Measurements from ENCODE around the gene CDC25A.
A peak's percentile ranks its signal among the peaks of the same experiment; 100 is the strongest.

Gene CDC25A

GRCh38 chr3:48194446-48195071, 6.3 kb upstream of the CDC25A start:
- DNase-seq, result peak; percentile 67

- DNase-seq, result no peak
Measured at GRCh38 chr3:48190911-48191310, 2.7 kb upstream of the CDC25A start.

DNA sequence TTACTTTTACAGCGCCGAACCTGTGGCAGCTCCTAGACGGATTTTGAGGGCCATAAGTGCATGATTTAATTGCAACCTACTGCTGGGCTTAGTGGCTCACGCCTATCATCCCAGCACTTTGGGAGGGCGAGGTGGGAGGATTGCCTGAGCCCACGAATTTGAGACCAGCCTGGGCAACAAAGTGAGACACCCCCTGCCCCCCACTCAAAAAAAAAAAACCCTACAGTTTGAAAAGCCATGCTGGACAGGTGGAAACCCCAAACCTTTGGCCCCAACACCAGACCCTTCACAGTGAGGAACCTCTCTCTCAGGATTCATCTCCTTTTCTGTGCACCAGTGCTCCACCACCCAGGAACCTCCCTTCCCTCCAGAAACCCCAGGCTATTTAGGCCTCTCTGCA, 1.1 kb upstream of the CDC25A start:
- no peak for DNase-seq

DNA sequence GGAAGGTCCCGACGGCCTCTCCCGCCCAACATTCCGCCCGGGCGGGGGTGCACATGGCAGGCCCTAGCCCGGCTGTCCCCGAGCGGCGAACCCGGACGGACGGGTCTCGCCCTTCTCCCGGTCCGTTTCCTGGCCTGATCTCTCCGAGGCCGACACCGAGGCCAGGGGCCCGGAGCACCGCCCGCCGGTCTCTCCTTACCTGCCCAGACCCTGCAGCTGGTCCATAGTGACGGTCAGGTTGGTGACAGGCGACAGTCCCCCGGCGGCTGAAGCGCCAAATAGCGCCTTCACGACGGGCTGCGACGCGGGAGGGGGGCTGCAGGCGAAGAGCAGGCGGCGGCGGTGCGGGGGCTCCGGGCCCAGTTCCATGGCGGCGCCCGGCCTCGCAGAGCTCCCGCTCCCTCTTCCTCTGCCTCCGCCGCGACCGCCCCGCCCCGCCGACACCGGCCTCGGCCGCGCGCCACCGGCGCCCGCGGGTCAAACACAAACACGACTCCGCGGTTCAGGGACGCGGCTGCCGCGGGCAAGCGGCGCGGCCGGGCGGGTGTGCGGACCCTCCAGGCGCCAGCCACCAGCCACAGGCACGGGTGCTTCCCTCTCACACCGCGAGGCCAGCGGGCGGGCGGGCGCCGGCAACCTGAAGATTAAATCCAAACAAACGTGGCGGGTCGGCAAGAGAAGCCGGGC, 495 bp downstream of the CDC25A start:
- DNase-seq, result peak; percentile 16

- no peak for DNase-seq
Measured at GRCh38 chr3:48187301-48187578, 977 bp downstream of the CDC25A start.

- peak; percentile 14 for DNase-seq
Measured at GRCh38 chr3:48186631-48187300, 1.5 kb downstream of the CDC25A start.

GRCh38 chr3:48185129-48185528, 3.1 kb downstream of the CDC25A start:
- no peak for DNase-seq

DNA sequence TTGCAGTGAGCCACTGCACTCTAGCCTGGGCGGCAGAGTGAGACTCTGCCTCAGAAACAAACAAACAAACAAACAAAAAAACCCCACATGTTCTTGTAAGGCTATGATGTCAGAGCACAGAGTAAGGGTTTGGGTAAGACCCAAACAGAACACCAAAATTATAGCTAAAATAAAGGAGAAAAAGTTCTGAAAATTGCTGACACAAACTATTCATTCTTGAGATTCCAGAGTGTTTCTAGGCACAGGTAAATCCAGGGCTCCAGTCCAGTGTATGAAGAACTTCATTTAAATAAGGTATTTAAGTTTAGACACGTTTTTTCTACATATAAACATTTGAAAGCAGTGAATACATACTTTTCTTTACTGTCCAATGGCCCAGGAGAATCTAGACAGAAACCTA, 3.9 kb downstream of the CDC25A start:
- no peak for DNase-seq

- DNase-seq, result no peak
Measured at GRCh38 chr3:48180531-48181253, 7.5 kb downstream of the CDC25A start.

DNA sequence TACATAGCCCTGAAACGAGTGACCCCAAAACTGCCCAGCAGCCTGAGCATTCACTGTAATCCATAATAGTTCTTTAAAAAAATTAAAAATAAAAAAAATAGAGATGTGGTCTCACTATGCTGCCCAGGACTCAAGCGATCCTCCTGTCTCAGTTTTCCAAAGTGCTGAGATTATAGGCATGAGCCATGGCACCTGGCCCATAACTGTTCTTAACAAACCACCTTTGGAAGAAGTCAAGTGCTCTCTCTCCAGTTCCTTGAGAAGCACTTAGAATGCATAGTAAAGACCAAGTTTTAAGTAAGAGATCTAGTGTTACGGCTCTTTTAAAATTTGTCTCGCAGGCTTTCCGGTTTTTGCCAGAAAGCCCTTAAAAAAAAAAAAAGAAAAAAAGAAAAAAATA, 8.2 kb downstream of the CDC25A start:
- DNase-seq, result no peak

DNA sequence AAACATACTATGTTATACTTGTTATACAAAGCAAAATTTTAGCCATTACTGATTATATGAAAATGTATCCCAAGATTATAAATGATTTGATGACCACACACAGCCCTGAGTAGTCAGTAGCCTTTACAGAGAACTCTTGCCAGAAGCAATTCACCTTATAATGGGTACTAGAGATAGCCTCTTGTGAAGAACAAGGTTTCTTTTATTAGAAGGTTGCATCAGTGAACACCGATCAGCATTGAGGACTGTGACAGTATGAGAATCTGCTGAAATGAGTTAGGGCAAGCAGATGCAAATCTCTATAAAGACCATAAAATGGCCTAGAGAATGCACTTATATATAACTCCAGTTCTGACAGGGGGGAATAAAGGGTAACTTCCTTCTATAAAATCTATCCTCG, 10.1 kb downstream of the CDC25A start:
- no peak for DNase-seq

DNA sequence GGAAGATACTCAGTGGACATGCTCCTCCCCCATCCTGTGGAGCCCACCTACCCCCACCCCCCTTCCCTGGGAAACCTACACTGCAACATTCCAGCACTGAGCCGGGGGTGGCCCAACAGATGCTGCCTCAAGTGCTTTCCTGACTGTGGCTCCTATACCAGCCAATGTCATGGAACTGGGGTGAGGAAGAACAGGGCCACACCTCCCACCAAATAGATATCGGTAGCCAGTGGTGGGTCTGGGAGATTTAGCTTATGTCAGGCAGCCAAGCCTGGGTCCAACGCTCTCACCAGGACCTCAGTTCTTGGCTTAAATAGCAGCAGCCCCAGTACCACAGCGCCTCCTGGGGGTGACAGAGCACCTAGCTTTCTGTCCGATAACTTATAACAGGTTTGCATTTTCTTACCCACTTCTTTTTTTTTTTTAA, 30.3 kb downstream of the CDC25A start:
- DNase-seq, result peak; percentile 59

GRCh38 chr3:48157202-48157840, 30.9 kb downstream of the CDC25A start:
- peak; percentile 40 for DNase-seq

DNA sequence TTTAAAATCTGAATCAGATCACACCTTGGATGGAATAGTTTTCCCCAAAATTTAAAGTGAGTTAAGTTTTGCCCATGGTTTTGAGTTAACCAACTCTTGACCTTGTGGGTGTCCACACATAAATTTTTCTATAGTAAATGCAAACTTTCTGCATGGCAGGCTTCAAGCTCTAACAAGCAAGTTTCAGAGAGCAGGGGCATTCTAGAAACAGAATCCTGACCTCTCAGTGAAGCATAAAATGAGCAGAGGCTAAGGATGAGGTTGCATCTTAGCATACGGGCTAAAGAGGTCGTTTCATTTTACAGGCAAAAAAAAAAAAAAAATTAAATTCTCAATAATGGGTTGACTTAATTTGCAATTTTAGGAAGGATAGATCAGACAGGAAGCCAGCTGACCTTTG, 32.1 kb downstream of the CDC25A start:
- no peak for DNase-seq

DNA sequence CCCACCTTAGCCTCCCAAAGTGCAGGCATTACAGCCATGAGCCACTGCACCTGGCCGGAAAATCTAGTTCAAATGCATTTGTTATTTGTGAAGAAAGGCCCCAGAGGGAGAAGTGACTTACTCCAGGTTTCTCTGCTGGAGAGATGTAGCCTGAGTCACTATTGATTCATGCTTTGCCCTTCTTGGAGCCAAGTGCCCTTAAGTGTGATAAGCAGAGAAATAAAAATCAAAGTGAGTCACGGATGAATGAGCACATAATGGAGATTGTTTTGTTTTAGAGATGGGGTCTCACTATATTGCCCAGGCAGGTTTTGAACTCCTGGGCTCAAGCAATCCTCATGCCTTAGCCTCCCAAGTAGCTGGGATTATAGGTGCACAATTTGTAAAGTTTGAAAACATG, 33.1 kb downstream of the CDC25A start:
- peak; percentile 80 for DNase-seq

- DNase-seq, result no peak
Measured at GRCh38 chr3:48151807-48152427, 36.3 kb downstream of the CDC25A start.

- peak; percentile 77 for DNase-seq
Measured at GRCh38 chr3:48151058-48151806, 37.0 kb downstream of the CDC25A start.

DNA sequence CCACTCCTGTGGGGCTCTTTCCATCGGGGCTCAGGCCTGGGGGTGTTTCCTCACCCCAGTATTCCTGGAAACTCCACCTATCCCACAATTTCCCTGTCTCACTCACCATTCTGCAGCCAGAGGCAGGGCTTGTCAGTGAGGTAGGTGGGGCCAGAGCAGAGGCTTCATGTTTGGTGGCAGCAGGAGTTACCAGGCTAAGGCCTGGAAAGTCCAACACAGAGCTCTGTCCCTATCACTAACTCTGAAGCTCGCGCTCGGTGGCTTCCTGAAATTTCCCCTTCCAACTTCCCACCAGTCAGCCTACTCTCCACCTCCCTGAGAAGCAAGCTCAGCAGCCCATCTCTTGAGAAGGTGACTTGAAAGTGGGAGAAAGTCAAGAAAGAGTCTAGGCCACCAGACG, 44.2 kb downstream of the CDC25A start:
- no peak for DNase-seq

GRCh38 chr3:48143567-48143966, 44.6 kb downstream of the CDC25A start:
- no peak for DNase-seq

- no peak for DNase-seq
Measured at GRCh38 chr3:48142316-48142870, 45.8 kb downstream of the CDC25A start.

DNA sequence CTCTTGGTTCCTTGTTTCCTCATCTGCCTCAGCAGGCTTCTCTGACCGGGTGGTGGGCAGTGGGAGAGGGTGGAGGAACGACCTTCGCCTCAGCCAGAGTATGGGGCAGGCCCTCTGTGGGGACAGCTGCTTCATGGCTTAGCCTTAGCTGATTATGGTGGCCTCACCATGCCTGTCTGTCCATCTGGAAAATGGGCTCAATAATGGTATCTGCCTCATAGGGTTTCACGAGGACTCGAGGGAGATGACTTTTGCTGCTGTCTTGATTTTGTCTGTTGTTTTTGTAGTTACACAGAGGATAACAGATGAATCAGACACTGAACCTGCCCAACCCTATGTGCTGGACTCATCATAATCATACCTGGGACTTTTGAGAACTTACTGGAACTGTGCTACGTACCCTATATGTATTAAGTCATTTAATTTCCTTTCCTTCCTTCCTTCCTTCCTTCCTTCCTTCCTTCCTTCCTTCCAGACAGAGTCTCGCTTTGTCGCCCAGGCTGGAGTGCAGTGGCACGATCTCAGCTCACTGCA, 46.5 kb downstream of the CDC25A start:
- no peak for DNase-seq
